Activated naive CD4-positive, alpha-beta T cell treated with anti-CD3 and anti-CD28 coated beads, Interleukin-2, amount 50 U/mL, for 24 hours (primary cell): Measurements from ENCODE around the gene FGD5.

Experiments
- H3K27ac Mint-ChIP-seq: one replicate; pipeline ENCODE4 v1.8.0; 2021; ENCODE audit warnings: mild to moderate bottlenecking, mixed read lengths
- H3K27me3 Mint-ChIP-seq: one replicate; pipeline ENCODE4 v1.8.0; 2021; ENCODE audit warnings: mixed read lengths
- H3K36me3 Mint-ChIP-seq: one replicate; pipeline ENCODE4 v1.8.0; 2021; ENCODE audit warnings: mixed read lengths
- H3K4me1 Mint-ChIP-seq: one replicate; pipeline ENCODE4 v1.8.0; 2021; ENCODE audit warnings: mixed read lengths
- H3K4me3 Mint-ChIP-seq: one replicate; pipeline ENCODE4 v1.8.0; 2021; ENCODE audit warnings: mild to moderate bottlenecking, mixed read lengths
- H3K9me3 Mint-ChIP-seq: one replicate; pipeline ENCODE4 v1.8.0; 2021; ENCODE audit warnings: mixed read lengths

The FGD5 gene

GRCh38 chr3:14861446-14862302 lies 42.9 kb downstream of the FGD5 start:
- H3K4me1 Mint-ChIP-seq, result no peaks in the 10 kb centered on the region
- no peaks in the 10 kb centered on the region for H3K36me3 Mint-ChIP-seq
- no peaks in the 10 kb centered on the region for H3K9me3 Mint-ChIP-seq
- H3K4me3 Mint-ChIP-seq, result no peak overlapping the region
- H3K27ac Mint-ChIP-seq, result no peak overlapping the region
- H3K27me3 Mint-ChIP-seq, result no peaks in the 10 kb centered on the region

- no peaks in the 10 kb centered on the region for H3K36me3 Mint-ChIP-seq
- no peaks in the 10 kb centered on the region for H3K4me1 Mint-ChIP-seq
- no peaks in the 10 kb centered on the region for H3K9me3 Mint-ChIP-seq
- no peak overlapping the region for H3K4me3 Mint-ChIP-seq
- H3K27me3 Mint-ChIP-seq, result no peaks in the 10 kb centered on the region
- no peak overlapping the region for H3K27ac Mint-ChIP-seq
Observed at GRCh38 chr3:14862303-14862660, 43.5 kb downstream of the FGD5 start.

GRCh38 chr3:14862661-14863230 lies 44.0 kb downstream of the FGD5 start:
- Mint-ChIP-seq H3K36me3 (no peaks in the 10 kb centered on the region), H3K27ac (no peak overlapping the region), H3K4me1 (no peaks in the 10 kb centered on the region), H3K4me3 (no peak overlapping the region), H3K9me3 (no peaks in the 10 kb centered on the region), H3K27me3 (no peaks in the 10 kb centered on the region)

GRCh38 chr3:14863333-14864100 lies 44.8 kb downstream of the FGD5 start:
- Mint-ChIP-seq H3K9me3 (no peaks in the 10 kb centered on the region), H3K4me3 (no peak overlapping the region), H3K4me1 (no peaks in the 10 kb centered on the region), H3K27ac (no peak overlapping the region), H3K36me3 (no peaks in the 10 kb centered on the region), H3K27me3 (no peaks in the 10 kb centered on the region)

- Mint-ChIP-seq H3K27me3 (no peaks in the 10 kb centered on the region), H3K9me3 (no peaks in the 10 kb centered on the region), H3K27ac (no peak overlapping the region), H3K36me3 (no peaks in the 10 kb centered on the region), H3K4me3 (no peak overlapping the region), H3K4me1 (no peaks in the 10 kb centered on the region)
Observed at GRCh38 chr3:14864131-14864530, 45.4 kb downstream of the FGD5 start.

- Mint-ChIP-seq H3K27ac (no peak overlapping the region), H3K27me3 (no peaks in the 10 kb centered on the region)
Observed at GRCh38 chr3:14866627-14867026, 47.9 kb downstream of the FGD5 start.

GRCh38 chr3:14867936-14868570 lies 49.3 kb downstream of the FGD5 start:
- Mint-ChIP-seq H3K9me3 (no peaks in the 10 kb centered on the region), H3K27me3 (no peaks in the 10 kb centered on the region)

More at GRCh38 chr3:14866627-14867026, 47.9 kb downstream of the FGD5 start:
- Mint-ChIP-seq H3K36me3 (no peaks in the 10 kb centered on the region), H3K9me3 (no peaks in the 10 kb centered on the region), H3K4me1 (no peaks in the 10 kb centered on the region), H3K4me3 (no peak overlapping the region)

GRCh38 chr3:14869917-14870782 lies 51.4 kb downstream of the FGD5 start:
- H3K27me3 Mint-ChIP-seq, result no peaks in the 10 kb centered on the region
- no peak overlapping the region for H3K27ac Mint-ChIP-seq
- H3K36me3 Mint-ChIP-seq, result no peaks in the 10 kb centered on the region
- H3K4me1 Mint-ChIP-seq, result no peaks in the 10 kb centered on the region
- H3K4me3 Mint-ChIP-seq, result no peak overlapping the region
- no peaks in the 10 kb centered on the region for H3K9me3 Mint-ChIP-seq

More at GRCh38 chr3:14867936-14868570, 49.3 kb downstream of the FGD5 start:
- H3K27ac Mint-ChIP-seq, result peak overlapping the region; percentile 42
- H3K4me1 Mint-ChIP-seq, result no peaks in the 10 kb centered on the region
- H3K36me3 Mint-ChIP-seq, result no peaks in the 10 kb centered on the region
- no peak overlapping the region for H3K4me3 Mint-ChIP-seq

GRCh38 chr3:14870783-14871060 lies 52.0 kb downstream of the FGD5 start:
- Mint-ChIP-seq H3K27me3 (no peaks in the 10 kb centered on the region), H3K27ac (no peak overlapping the region), H3K4me3 (no peak overlapping the region), H3K9me3 (no peaks in the 10 kb centered on the region), H3K36me3 (no peaks in the 10 kb centered on the region), H3K4me1 (no peaks in the 10 kb centered on the region)

GRCh38 chr3:14871456-14872200 lies 52.9 kb downstream of the FGD5 start:
- no peak overlapping the region for H3K4me3 Mint-ChIP-seq
- H3K27me3 Mint-ChIP-seq, result no peaks in the 10 kb centered on the region
- H3K4me1 Mint-ChIP-seq, result no peaks in the 10 kb centered on the region
- no peaks in the 10 kb centered on the region for H3K36me3 Mint-ChIP-seq
- H3K27ac Mint-ChIP-seq, result peak overlapping the region; percentile 81
- H3K9me3 Mint-ChIP-seq, result no peaks in the 10 kb centered on the region

- no peaks in the 10 kb centered on the region for H3K9me3 Mint-ChIP-seq
- no peak overlapping the region for H3K4me3 Mint-ChIP-seq
- H3K27me3 Mint-ChIP-seq, result no peaks in the 10 kb centered on the region
- H3K27ac Mint-ChIP-seq, result no peak overlapping the region
- no peaks in the 10 kb centered on the region for H3K36me3 Mint-ChIP-seq
- H3K4me1 Mint-ChIP-seq, result peaks cover 4% of the 10 kb centered on the region
Observed at GRCh38 chr3:14872706-14873105, 53.9 kb downstream of the FGD5 start.

- H3K9me3 Mint-ChIP-seq, result no peaks in the 10 kb centered on the region
- no peaks in the 10 kb centered on the region for H3K27me3 Mint-ChIP-seq
- H3K27ac Mint-ChIP-seq, result peak overlapping the region; percentile 30
Observed at GRCh38 chr3:14874784-14875183, 56.0 kb downstream of the FGD5 start.

GRCh38 chr3:14875411-14876175 lies 56.8 kb downstream of the FGD5 start:
- H3K27me3 Mint-ChIP-seq, result no peaks in the 10 kb centered on the region
- peaks cover 29% of the 10 kb centered on the region for H3K4me1 Mint-ChIP-seq
- no peak overlapping the region for H3K27ac Mint-ChIP-seq
- no peaks in the 10 kb centered on the region for H3K9me3 Mint-ChIP-seq
- no peak overlapping the region for H3K4me3 Mint-ChIP-seq
- no peaks in the 10 kb centered on the region for H3K36me3 Mint-ChIP-seq

More at GRCh38 chr3:14874784-14875183, 56.0 kb downstream of the FGD5 start:
- Mint-ChIP-seq H3K36me3 (no peaks in the 10 kb centered on the region), H3K4me1 (peaks cover 25% of the 10 kb centered on the region), H3K4me3 (no peak overlapping the region)

- peaks cover 43% of the 10 kb centered on the region for H3K4me1 Mint-ChIP-seq
- H3K27ac Mint-ChIP-seq, result no peak overlapping the region
- H3K4me3 Mint-ChIP-seq, result no peak overlapping the region
- no peaks in the 10 kb centered on the region for H3K9me3 Mint-ChIP-seq
- no peaks in the 10 kb centered on the region for H3K36me3 Mint-ChIP-seq
- H3K27me3 Mint-ChIP-seq, result no peaks in the 10 kb centered on the region
Observed at GRCh38 chr3:14876921-14877333, 58.2 kb downstream of the FGD5 start.
